GM12873 (cell line): ENCODE data around the gene TMEM250.

ENCODE experiments used
- CTCF ChIP-seq: IDR thresholded peaks from 2 replicates; pipeline ENCODE4 v1.5.1; 2012; ENCODE audit warnings: low read depth, mild to moderate bottlenecking, moderate library complexity, low read length, control low read depth; ENCODE audit not compliant: insufficient read depth; ENCODE audit errors: missing control alignments

TMEM250 gene

GRCh38 chr9:136133959-136134484, 15.3 kb upstream of the TMEM250 start:
- no peak for TF ChIP-seq CTCF

GRCh38 chr9:136133191-136133958, 14.7 kb upstream of the TMEM250 start:
- TF ChIP-seq CTCF, result peak; percentile 41

GRCh38 chr9:136132512-136133050, 13.9 kb upstream of the TMEM250 start:
- TF ChIP-seq CTCF, result no peak

GRCh38 chr9:136131629-136132511, 13.2 kb upstream of the TMEM250 start:
- no peak for TF ChIP-seq CTCF

GRCh38 chr9:136129176-136129575, 10.5 kb upstream of the TMEM250 start:
- TF ChIP-seq CTCF, result no peak

GRCh38 chr9:136128436-136128835, 9.8 kb upstream of the TMEM250 start:
- no peak for TF ChIP-seq CTCF

- TF ChIP-seq CTCF, result no peak
These were observed 8.6 kb upstream of the TMEM250 start for GRCh38 chr9:136127313-136127712.
